T-cell (primary cell): ENCODE data around the gene PCDHGA8. TPM values are rescaled to one million over a fixed set of nuclear protein-coding genes. Genes with fewer than 3 reads are reported as not detected.
"Not testable (repeated sequence)": the region's sequence is repeated elsewhere in the genome, so short reads cannot be mapped to it uniquely, and the experiment has no call there.

Experiments
- ATAC-seq, 4 experiments: fragments of 200-7000 bp in 3 of 4; fragments of 150-1000 bp in 1 of 4; cut with Tn5 transposase; replicated peaks in 1 of 4; 1 replicate in 3 of 4; 2 replicates in 1 of 4; pipeline ENCODE4 v1.10.0; 2021; ENCODE audit warnings: moderate library complexity in 3 of 4, mild to moderate bottlenecking in 2 of 4, moderate number of reproducible peaks in 1 of 4
- CTCF ChIA-PET, 2 donors: fragments of 300-600 bp; sonication (Branson Sonifier 250); formaldehyde crosslinking; loops; one replicate each; lab custom pipeline; 2022; ENCODE audit warnings: antibody characterized with exemption in 2 of 2; lab: Charles Lee
- POLR2A ChIA-PET, 2 donors: fragments of 300-600 bp; sonication (Branson Sonifier 250); formaldehyde crosslinking; loops; one replicate each; lab custom pipeline; 2022; ENCODE audit warnings: antibody characterized with exemption in 2 of 2; lab: Charles Lee
- DNase-seq, 35 experiments: peaks; one replicate each; pipeline versions ENCODE4 v3.0.0 to v3.0.0-alpha.2; 2013 to 2023
- H3K27ac ChIP-seq: one replicate; pipeline ENCODE4 v1.5.1; 2013; ENCODE audit warnings: low read length
- H3K27me3 ChIP-seq, 2 experiments: replicated peaks in 1 of 2; 1 replicate in 1 of 2; 2 replicates in 1 of 2; pipeline versions ENCODE4 v1.6.1 to v1.7.0; 2013; ENCODE audit warnings: low read length in 1 of 2, mixed read lengths in 1 of 2; ENCODE audit not compliant: control insufficient read depth in 2 of 2, insufficient read depth in 2 of 2; ENCODE audit errors: extremely low read depth in 1 of 2
- H3K36me3 ChIP-seq, 2 donors: 1 replicate in 1 of 2; 2 replicates in 1 of 2; pipeline versions ENCODE4 v1.6.1 to v1.7.0; 2013; ENCODE audit warnings: low read length in 1 of 2; ENCODE audit not compliant: control insufficient read depth in 2 of 2, insufficient read depth in 1 of 2; ENCODE audit errors: extremely low read depth in 1 of 2
- H3K4me1 ChIP-seq, 2 experiments: 1 replicate in 1 of 2; 2 replicates in 1 of 2; pipeline versions ENCODE4 v1.6.1 to v1.7.0; 2013; ENCODE audit warnings: low read length in 2 of 2, mixed read lengths in 1 of 2; ENCODE audit not compliant: insufficient read depth in 2 of 2, control insufficient read depth in 1 of 2; ENCODE audit errors: extremely low read depth in 1 of 2
- H3K4me3 ChIP-seq, 2 donors: 1 replicate in 1 of 2; 2 replicates in 1 of 2; pipeline versions ENCODE4 v1.5.1 to v1.7.0; 2013; ENCODE audit warnings: mild to moderate bottlenecking in 2 of 2, low read length in 1 of 2, moderate library complexity in 1 of 2; ENCODE audit not compliant: control insufficient read depth in 1 of 2; ENCODE audit errors: extremely low read depth in 1 of 2
- H3K9me3 ChIP-seq: 2 replicates; pipeline ENCODE4 v1.7.0; 2013
- H3K27ac Mint-ChIP-seq, 2 donors: one replicate each; pipeline ENCODE4 v1.8.0; 2020 to 2021; ENCODE audit warnings: mild to moderate bottlenecking in 2 of 2, mixed read lengths in 2 of 2
- H3K27me3 Mint-ChIP-seq, 2 donors: one replicate each; pipeline ENCODE4 v1.8.0; 2021 to 2022; ENCODE audit warnings: mixed read lengths in 2 of 2
- H3K36me3 Mint-ChIP-seq: one replicate; pipeline ENCODE4 v1.8.0; 2021; ENCODE audit warnings: mixed read lengths
- H3K4me1 Mint-ChIP-seq, 3 donors: one replicate each; pipeline ENCODE4 v1.8.0; 2020 to 2022; ENCODE audit warnings: mixed read lengths in 3 of 3, mild to moderate bottlenecking in 1 of 3
- H3K4me3 Mint-ChIP-seq, 3 donors: one replicate each; pipeline ENCODE4 v1.8.0; 2020 to 2022; ENCODE audit warnings: mild to moderate bottlenecking in 3 of 3, mixed read lengths in 3 of 3, moderate library complexity in 3 of 3
- H3K9me3 Mint-ChIP-seq, 3 donors: one replicate each; pipeline ENCODE4 v1.8.0; 2020 to 2022; ENCODE audit warnings: mixed read lengths in 3 of 3
- WGBS: methylation state at CpG from one replicate; pipeline ENCODE4 v1.1.5; 2013; ENCODE audit warnings: missing lambda C conversion rate; ENCODE audit not compliant: insufficient coverage; 5-methylcytosine and 5-hydroxymethylcytosine counted together
- total RNA-seq, 35 experiments: library from RNA in 6 of 35; stranded (reverse) in 6 of 35; fragments of 120-200 nt in 1 of 35; gene quantifications; one replicate each; pipeline versions ENCODE4 v1.2.1 to v1.2.4 and lab custom pipeline; 2013 to 2026

PCDHGA8 gene
- total RNA-seq, 5 donors from 2014 or later (not counting 1 experiment from before 2014, with no cell fraction given): 0.05 to 0.13 (median 0.09) TPM; not detected in 2

DNA sequence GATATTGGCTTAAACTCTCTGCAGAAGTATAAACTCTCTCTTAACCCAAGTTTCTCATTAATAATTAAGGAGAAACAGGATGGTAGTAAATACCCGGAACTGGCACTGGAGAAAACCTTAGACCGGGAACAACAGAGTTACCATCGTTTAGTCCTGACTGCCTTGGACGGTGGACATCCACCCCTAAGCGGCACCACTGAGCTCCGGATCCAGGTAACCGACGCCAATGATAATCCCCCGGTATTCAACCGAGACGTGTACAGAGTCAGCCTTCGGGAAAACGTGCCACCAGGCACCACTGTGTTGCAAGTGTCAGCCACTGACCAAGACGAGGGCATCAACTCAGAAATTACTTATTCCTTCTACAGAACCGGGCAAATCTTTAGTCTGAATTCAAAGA lies 6.2 kb downstream of the PCDHGA8 start:
- DNase-seq (no peak), ATAC-seq (no peak)
- H3K4me1 Mint-ChIP-seq: peaks cover 0 to 2% (median 0%) of the 10 kb centered on the region in 3 donors
- CTCF ChIA-PET: interaction anchor here in 1 of 2 donors (1.6 to 2.1 kb wide), 2 partner anchors 14 to 126 kb away, joined by 5 to 7 read pairs; partner anchors contain the start of gene PCDHGA10
- no peak overlapping the region for H3K4me3 ChIP-seq
- POLR2A ChIA-PET: no interaction called here
- no peak overlapping the region for H3K27ac ChIP-seq
- no peak overlapping the region for H3K27ac Mint-ChIP-seq
- H3K4me1 ChIP-seq: peaks cover 0 to 9% of the 10 kb centered on the region in 2 experiments
- peaks cover 20 to 55% of the 10 kb centered on the region in 2 experiments for H3K27me3 ChIP-seq
- peaks cover 8% of the 10 kb centered on the region for H3K36me3 Mint-ChIP-seq
- H3K36me3 ChIP-seq: no peaks in the 10 kb centered on the region
- H3K4me3 Mint-ChIP-seq: no peak overlapping the region
- peaks cover 9% of the 10 kb centered on the region for H3K9me3 ChIP-seq
- peaks cover 56 to 74% of the 10 kb centered on the region in 2 donors for H3K27me3 Mint-ChIP-seq
- peaks cover 12 to 30% (median 23%) of the 10 kb centered on the region in 3 donors for H3K9me3 Mint-ChIP-seq
- WGBS: 43% methylated on average over 13 of the region's 15 CpGs

GRCh38 chr5:141399555-141400258 lies 7.3 kb downstream of the PCDHGA8 start:
- ATAC-seq: no peak
- peaks cover 8% of the 10 kb centered on the region for H3K9me3 ChIP-seq
- no peaks in the 10 kb centered on the region for H3K36me3 ChIP-seq
- Mint-ChIP-seq H3K9me3 (peaks cover 11 to 30% (median 21%) of the 10 kb centered on the region in 3 donors), H3K36me3 (peaks cover 8% of the 10 kb centered on the region), H3K4me3 (no peak overlapping the region), H3K27me3 (peaks cover 56 to 74% of the 10 kb centered on the region in 2 donors), H3K27ac (peak overlapping the region in 1 of 2 donors; percentile 77), H3K4me1 (peaks cover 0 to 2% (median 0%) of the 10 kb centered on the region in 3 donors)
- WGBS: 45% methylated on average over 60 of the region's 61 CpGs
- H3K27ac ChIP-seq: no peak overlapping the region
- peaks cover 0 to 9% of the 10 kb centered on the region in 2 experiments for H3K4me1 ChIP-seq
- CTCF ChIA-PET: no interaction called here
- no peak for DNase-seq
- peaks cover 20 to 52% of the 10 kb centered on the region in 2 experiments for H3K27me3 ChIP-seq
- H3K4me3 ChIP-seq: no peak overlapping the region
- POLR2A ChIA-PET: no interaction called here

- CTCF ChIA-PET: interaction anchor here in 1 of 2 donors (1.0 kb wide), 1 partner anchor 161 kb away, joined by 4 read pairs; no protein-coding TSS in a partner anchor
- H3K9me3 ChIP-seq: peaks cover 12% of the 10 kb centered on the region
- Mint-ChIP-seq H3K4me1 (peaks cover 0 to 5% (median 0%) of the 10 kb centered on the region in 3 donors), H3K27me3 (peaks cover 64 to 75% of the 10 kb centered on the region in 2 donors), H3K9me3 (peaks cover 11 to 28% (median 27%) of the 10 kb centered on the region in 3 donors), H3K4me3 (peak within 1 kb of the TSS; percentile 49 to 57 (median 55)), H3K36me3 (peaks cover 8% of the 10 kb centered on the region), H3K27ac (no peak within 1 kb of the TSS)
- H3K36me3 ChIP-seq: no peaks in the 10 kb centered on the region
- ATAC-seq: no peak
- H3K4me3 ChIP-seq: peak within 1 kb of the TSS in 1 of 2 donors; percentile 20
- DNase-seq: peak in 1 of 35 experiments; percentile 21
- 21% methylated on average over 20 of the region's 27 CpGs for WGBS
- H3K27ac ChIP-seq: no peak within 1 kb of the TSS
- H3K27me3 ChIP-seq: peaks cover 19 to 56% of the 10 kb centered on the region in 2 experiments
- H3K4me1 ChIP-seq: peaks cover 0 to 8% of the 10 kb centered on the region in 2 experiments
- POLR2A ChIA-PET: no interaction called here
Observed at GRCh38 chr5:141402553-141403243, 10.3 kb downstream of the PCDHGA8 start, which contains the start of gene PCDHGA9. PCDHGA9 (plus strand) TSS chr5:141402778; CDS start chr5:141402953, 175 bp downstream.

- Mint-ChIP-seq H3K9me3 (peaks cover 11 to 31% (median 30%) of the 10 kb centered on the region in 3 donors), H3K4me1 (peaks cover 0 to 7% (median 2%) of the 10 kb centered on the region in 3 donors), H3K36me3 (peaks cover 10% of the 10 kb centered on the region), H3K27me3 (peaks cover 69 to 82% of the 10 kb centered on the region in 2 donors), H3K4me3 (no peak overlapping the region), H3K27ac (no peak overlapping the region)
- WGBS: 38% methylated on average over 16 of the region's 22 CpGs
- H3K9me3 ChIP-seq: peaks cover 12% of the 10 kb centered on the region
- POLR2A ChIA-PET: no interaction called here
- CTCF ChIA-PET: interaction anchor here (0.6 to 1.0 kb wide), 3 partner anchors 12 to 161 kb away, joined by 3 to 4 read pairs (median 4); no protein-coding TSS in a partner anchor
- no peak overlapping the region for H3K27ac ChIP-seq
- ATAC-seq (no peak), DNase-seq (no peak)
- peaks cover 19 to 60% of the 10 kb centered on the region in 2 experiments for H3K27me3 ChIP-seq
- H3K4me3 ChIP-seq: no peak overlapping the region
- no peaks in the 10 kb centered on the region for H3K36me3 ChIP-seq
- peaks cover 0 to 6% of the 10 kb centered on the region in 2 experiments for H3K4me1 ChIP-seq
Observed at GRCh38 chr5:141403387-141403786, 11.0 kb downstream of the PCDHGA8 start.

GRCh38 chr5:141407790-141408505 lies 15.5 kb downstream of the PCDHGA8 start, which contains the start of gene PCDHGB6:
PCDHGB6 (plus strand) TSS chr5:141408021; CDS start chr5:141408203, 182 bp downstream.
- Mint-ChIP-seq H3K27me3 (peaks cover 64 to 85% of the 10 kb centered on the region in 2 donors), H3K27ac (peak within 1 kb of the TSS in 1 of 2 donors; percentile 40), H3K36me3 (peaks cover 15% of the 10 kb centered on the region), H3K4me3 (peak within 1 kb of the TSS; percentile 13 to 60 (median 47)), H3K9me3 (peaks cover 14 to 32% (median 27%) of the 10 kb centered on the region in 3 donors)
- peaks cover 19 to 66% of the 10 kb centered on the region in 2 experiments for H3K27me3 ChIP-seq
- peak in 12 of 35 experiments; percentile 11 to 40 (median 26) for DNase-seq
- not testable (repeated sequence) for H3K27ac ChIP-seq, H3K4me1 Mint-ChIP-seq, H3K36me3 ChIP-seq, H3K4me1 ChIP-seq, H3K9me3 ChIP-seq
- ChIA-PET CTCF (interaction anchor here (0.6 to 1.6 kb wide), 3 partner anchors 110 to 156 kb away, joined by 3 to 6 read pairs (median 3); no protein-coding TSS in a partner anchor), POLR2A (interaction anchor here (0.5 to 0.6 kb wide), 2 partner anchors 92 to 153 kb away, joined by 3 to 8 read pairs; no protein-coding TSS in a partner anchor)
- ATAC-seq: peak; percentile 32 to 54 (median 48)
- 23% methylated on average over 41 of the region's 51 CpGs for WGBS
- H3K4me3 ChIP-seq: peak within 1 kb of the TSS in 1 of 2 donors; percentile 19
